IPS DF 4.7 (cell line): ENCODE data around the gene DAGLB.
"Not testable (repeated sequence)": the region's sequence is repeated elsewhere in the genome, so short reads cannot be mapped to it uniquely, and the experiment has no call there.

Experiments
- DNase-seq: peaks from one replicate; pipeline ENCODE4 v3.0.0-alpha.2; 2013; ENCODE audit warnings: low spot score; ENCODE audit errors: extremely low read depth

The DAGLB gene

GRCh38 chr7:6461946-6462550, 14.3 kb upstream of the DAGLB start:
- DNase-seq, result no peak

GRCh38 chr7:6460990-6461584, 13.3 kb upstream of the DAGLB start:
- no peak for DNase-seq

GRCh38 chr7:6460303-6460702, 12.5 kb upstream of the DAGLB start:
- no peak for DNase-seq

GRCh38 chr7:6458676-6459075, 10.9 kb upstream of the DAGLB start:
- not testable (repeated sequence) for DNase-seq

- DNase-seq, result no peak
Measured at GRCh38 chr7:6453734-6454133, 6.0 kb upstream of the DAGLB start.

- no peak for DNase-seq
Measured at GRCh38 chr7:6451224-6451705, 3.5 kb upstream of the DAGLB start.

- not testable (repeated sequence) for DNase-seq
Measured at GRCh38 chr7:6450591-6450990, 2.8 kb upstream of the DAGLB start.

GRCh38 chr7:6449884-6450283, 2.1 kb upstream of the DAGLB start:
- not testable (repeated sequence) for DNase-seq

GRCh38 chr7:6448943-6449543, 1.3 kb upstream of the DAGLB start:
- no peak for DNase-seq

GRCh38 chr7:6446838-6447580, 745 bp downstream of the DAGLB start:
- no peak for DNase-seq

- DNase-seq, result no peak
Measured at GRCh38 chr7:6444516-6445269, 3.1 kb downstream of the DAGLB start.

GRCh38 chr7:6443372-6443941, 4.3 kb downstream of the DAGLB start:
- no peak for DNase-seq

- no peak for DNase-seq
Measured at GRCh38 chr7:6442114-6442513, 5.6 kb downstream of the DAGLB start.

- no peak for DNase-seq
Measured at GRCh38 chr7:6440381-6440780, 7.4 kb downstream of the DAGLB start.

- no peak for DNase-seq
Measured at GRCh38 chr7:6438427-6438826, 9.3 kb downstream of the DAGLB start.

GRCh38 chr7:6437251-6437650, 10.5 kb downstream of the DAGLB start:
- no peak for DNase-seq

GRCh38 chr7:6436385-6436685, 11.4 kb downstream of the DAGLB start:
- DNase-seq, result no peak

- no peak for DNase-seq
Measured at GRCh38 chr7:6435486-6436384, 12.0 kb downstream of the DAGLB start.

- no peak for DNase-seq
Measured at GRCh38 chr7:6433784-6434615, 13.8 kb downstream of the DAGLB start.
